HG03066 (cell line): ENCODE measurements around the gene TWF1.
"Not testable (repeated sequence)": the region's sequence is repeated elsewhere in the genome, so short reads cannot be mapped to it uniquely, and the experiment has no call there.

Experiments
- ATAC-seq: cut with Tn5 transposase; IDR thresholded peaks from one replicate; pipeline ENCODE4 v1.9.1; 2021; ENCODE audit warnings: low read depth; ENCODE audit not compliant: unreplicated experiment

TWF1 gene

GRCh38 chr12:43805860-43806736 is at the start of gene TWF1:
Gene TWF1, minus strand, starts transcription at chr12:43806317. Its CDS starts 72 bp downstream, at chr12:43806245.
- peak; percentile 95 for ATAC-seq

GRCh38 chr12:43852744-43853143 is 46.6 kb upstream of the TWF1 start:
- ATAC-seq: no peak

GRCh38 chr12:43848786-43849185 is 42.7 kb upstream of the TWF1 start:
- ATAC-seq: no peak

- no peak for ATAC-seq
These were observed 42.0 kb upstream of the TWF1 start for GRCh38 chr12:43848226-43848507.

- ATAC-seq: not testable (repeated sequence)
These were observed 41.5 kb upstream of the TWF1 start for GRCh38 chr12:43847425-43848225.

GRCh38 chr12:43842259-43842658 is 36.1 kb upstream of the TWF1 start:
- ATAC-seq: no peak

GRCh38 chr12:43841253-43841652 is 35.1 kb upstream of the TWF1 start:
- ATAC-seq: no peak

GRCh38 chr12:43840338-43840737 is 34.2 kb upstream of the TWF1 start:
- no peak for ATAC-seq

- ATAC-seq: peak; percentile 32
These were observed 30.4 kb upstream of the TWF1 start for GRCh38 chr12:43836475-43836989.

GRCh38 chr12:43835656-43836474 is 29.7 kb upstream of the TWF1 start, which contains the start of gene TMEM117:
Gene TMEM117, plus strand, starts transcription at chr12:43836081.
- peak; percentile 72 for ATAC-seq

- ATAC-seq: peak; percentile 8
These were observed 29.1 kb upstream of the TWF1 start for GRCh38 chr12:43835264-43835655.

GRCh38 chr12:43832463-43833168 is 26.5 kb upstream of the TWF1 start:
- ATAC-seq: no peak

- no peak for ATAC-seq
These were observed 21.0 kb upstream of the TWF1 start for GRCh38 chr12:43827093-43827492.

GRCh38 chr12:43826681-43827080 is 20.6 kb upstream of the TWF1 start:
- ATAC-seq: no peak

GRCh38 chr12:43824207-43824775 is 18.2 kb upstream of the TWF1 start:
- no peak for ATAC-seq

GRCh38 chr12:43816168-43816567 is 10.1 kb upstream of the TWF1 start:
- no peak for ATAC-seq

- ATAC-seq: no peak
These were observed 9.3 kb upstream of the TWF1 start for GRCh38 chr12:43815416-43815815.

GRCh38 chr12:43812926-43813325 is 6.8 kb upstream of the TWF1 start:
- no peak for ATAC-seq

- no peak for ATAC-seq
These were observed 5.9 kb upstream of the TWF1 start for GRCh38 chr12:43812057-43812456.

GRCh38 chr12:43807386-43807785 is 1.3 kb upstream of the TWF1 start:
- no peak for ATAC-seq
